HepG2 (cell line): ENCODE data around the gene SLC35F3. TPM values are rescaled to one million over a fixed set of nuclear protein-coding genes. Genes with fewer than 3 reads are reported as not detected.

ENCODE experiments used
- ATAC-seq: fragments of 200-7000 bp; cut with Tn5 transposase; 3 replicates; pipeline ENCODE4 v1.9.1; 2020; ENCODE audit warnings: mild to moderate bottlenecking, moderate library complexity
- BruUV-seq: library from RNA; stranded (reverse); fragments of 400-500 nt; replicated peaks from 2 replicates; lab custom pipeline; 2021; lab: Mats Ljungman, UMichigan
- CTCF ChIA-PET: fragments of 300-600 bp; formaldehyde crosslinking; extraction: SDS; loops from one replicate; lab custom pipeline; 2021; ENCODE audit warnings: low total read pairs, inconsistent platforms, low intra/inter-chr PET ratio; lab: Yijun Ruan, JAX
- POLR2A ChIA-PET: fragments of 350-600 bp; sonication (Branson Sonifier 250); formaldehyde crosslinking; loops from one replicate; lab custom pipeline; 2020; ENCODE audit warnings: antibody characterized with exemption, inconsistent platforms; lab: Yijun Ruan, JAX
- DNase-seq: peaks from one replicate; pipeline ENCODE4 v3.0.0-alpha.2; 2015; ENCODE audit warnings: low spot score
- FAIRE-seq: peaks from 3 replicates; lab custom pipeline; 2011; peaks lifted over from hg19 to GRCh38; lab: Jason Lieb, UNC
- H2AFZ ChIP-seq: one replicate; pipeline ENCODE4 v1.6.1; 2011; ENCODE audit warnings: low read length, inconsistent platforms
- H3K27ac ChIP-seq: fragments of 300-600 bp; 3 replicates; pipeline ENCODE4 v1.8.0; 2011; ENCODE audit warnings: mixed run types, mild to moderate bottlenecking, mixed read lengths, low read length, inconsistent platforms; ENCODE audit not compliant: insufficient read depth; ENCODE audit errors: extremely low read length
- H3K27me3 ChIP-seq, 2 experiments: fragments of 200-600 bp in 1 of 2; 2 replicates in 1 of 2; 3 replicates in 1 of 2; pipeline versions ENCODE4 v1.6.0 to v1.8.0; 2011; ENCODE audit warnings: low read length in 2 of 2, mild to moderate bottlenecking in 2 of 2, moderate library complexity in 2 of 2, inconsistent platforms in 1 of 2; ENCODE audit not compliant: insufficient read depth in 2 of 2, control insufficient read depth in 1 of 2
- H3K36me3 ChIP-seq, 2 experiments: fragments of 200-600 bp in 1 of 2; replicated peaks in 1 of 2; 2 replicates in 1 of 2; 3 replicates in 1 of 2; pipeline versions ENCODE4 v1.5.1 to v1.8.0; 2011; ENCODE audit warnings: low read length in 2 of 2, inconsistent platforms in 1 of 2; ENCODE audit not compliant: insufficient read depth in 2 of 2, control insufficient read depth in 1 of 2
- H3K4me1 ChIP-seq: 2 replicates; pipeline ENCODE4 v1.5.1; 2012; ENCODE audit warnings: low read length, inconsistent platforms; ENCODE audit not compliant: insufficient read depth
- H3K4me2 ChIP-seq: 2 replicates; pipeline ENCODE4 v1.6.0; 2011; ENCODE audit warnings: low read depth, low read length, inconsistent platforms
- H3K4me3 ChIP-seq, 3 experiments: fragments of 200-600 bp in 1 of 3; sonication (generic), shearing (Covaris generic) in 1 of 3; replicated peaks in 1 of 3; 2 replicates each; pipeline ENCODE4 v1.5.1; 2011 to 2016; ENCODE audit warnings: low read length in 3 of 3, inconsistent platforms in 2 of 3, low read depth in 2 of 3, mild to moderate bottlenecking in 2 of 3, control low read depth in 1 of 3, mixed read lengths in 1 of 3; ENCODE audit not compliant: insufficient read depth in 1 of 3
- H3K79me2 ChIP-seq: one replicate; pipeline ENCODE4 v1.6.1; 2011; ENCODE audit warnings: low read length, inconsistent platforms; ENCODE audit not compliant: insufficient read depth
- H3K9ac ChIP-seq: 2 replicates; pipeline ENCODE4 v1.6.0; 2011; ENCODE audit warnings: mild to moderate bottlenecking, low read depth, low read length, inconsistent platforms; ENCODE audit not compliant: insufficient read depth
- H3K9me3 ChIP-seq: 2 replicates; pipeline ENCODE4 v1.5.1; 2012; ENCODE audit warnings: mild to moderate bottlenecking, low read length
- H4K20me1 ChIP-seq: 2 replicates; pipeline ENCODE4 v1.6.0; 2011; ENCODE audit warnings: inconsistent platforms, mild to moderate bottlenecking, low read length, moderate library complexity; ENCODE audit not compliant: insufficient read depth
- KDM5B ChIP-seq: sonication (generic); formaldehyde crosslinking; IDR thresholded peaks from 2 replicates; pipeline ENCODE4 v1.4.0; 2020; ENCODE audit warnings: missing genetic modification reagents, mild to moderate bottlenecking, borderline replicate concordance
- PLRG1 ChIP-seq: fragments of 450-650 bp; conservative IDR thresholded peaks from 2 replicates; pipeline ENCODE4 v1.6.1; 2016
- SP2 ChIP-seq: sonication (generic); formaldehyde crosslinking; IDR thresholded peaks from 2 replicates; pipeline ENCODE4 v1.5.1; 2020; ENCODE audit warnings: mild to moderate bottlenecking, missing genetic modification reagents
- TAF15 ChIP-seq: fragments of 200-400 bp; formaldehyde crosslinking; IDR thresholded peaks from one replicate; pipeline ENCODE4 v1.6.1; 2018; ENCODE audit warnings: mild to moderate bottlenecking, low read depth, low read length; ENCODE audit not compliant: poor library complexity, severe bottlenecking
- ZNF256 ChIP-seq: sonication (generic); formaldehyde crosslinking; conservative IDR thresholded peaks from 2 replicates; pipeline ENCODE4 v1.4.0; 2020; ENCODE audit warnings: missing genetic modification reagents
- ZNF276 ChIP-seq: sonication (generic); formaldehyde crosslinking; IDR thresholded peaks from 2 replicates; pipeline ENCODE4 v1.4.0; 2020; ENCODE audit warnings: mild to moderate bottlenecking, low read depth, missing genetic modification reagents
- ZNF280D ChIP-seq: sonication (generic); formaldehyde crosslinking; IDR thresholded peaks from 2 replicates; pipeline ENCODE4 v1.5.1; 2020; ENCODE audit warnings: mild to moderate bottlenecking, missing genetic modification reagents
- ZNF775 ChIP-seq: sonication (generic); formaldehyde crosslinking; IDR thresholded peaks from 2 replicates; pipeline ENCODE4 v1.4.0; 2020; ENCODE audit warnings: missing genetic modification reagents, mild to moderate bottlenecking, moderate library complexity, borderline replicate concordance
- WGBS: methylation state at CpG from one replicate; pipeline ENCODE4 v1.1.6; 2017; ENCODE audit warnings: low lambda C conversion rate; 5-methylcytosine and 5-hydroxymethylcytosine counted together
- in situ Hi-C: cut with HindIII; loops from 2 replicates; pipeline ENCODE4 v1.10.0; 2017; ENCODE audit warnings: low pct_unique_long_range_greater_than_20kb; ENCODE audit not compliant: extremely low pct_ligation_motif_present
- intact Hi-C: fragments of 100-400 bp; cut with micrococcal nuclease; formaldehyde crosslinking; loops from one replicate; pipeline ENCODE4 v1.10.0; 2022; ENCODE audit not compliant: unreplicated experiment
- polyA plus RNA-seq, 8 experiments: library from polyadenylated mRNA; depleted of rRNA in 3 of 8; stranded (reverse) in 7 of 8; unstranded in 1 of 8; fragments of >200 nt; fragmentation: Illumina TruSeq in 4 of 8; extraction: Trizol in 4 of 8; gene quantifications; 2 replicates each; pipeline versions ENCODE4 v1.2.1 to v1.2.3, GENCODE V29; 2011 to 2016; ENCODE audit warnings: low read depth in 4 of 8, missing spikeins in 1 of 8, mixed read lengths in 1 of 8; ENCODE audit not compliant: insufficient read depth in 1 of 8
- total RNA-seq, 5 experiments: library from RNA; depleted of rRNA; stranded (reverse); fragments of >200 nt; fragmentation: Illumina TruSeq; extraction: Trizol; gene quantifications; 2 replicates each; pipeline ENCODE4 v1.2.3, GENCODE V29; 2016; ENCODE audit warnings: low read depth in 1 of 5

The SLC35F3 gene
- total and polyA plus RNA-seq, 2 of the 13 experiments (the other 11 are each of a cell fraction or from before 2014, with no cell fraction given), result not detected

- no peak for TF ChIP-seq ZNF775 (CRISPR knock-in tag)
These were observed 391.1 kb downstream of the SLC35F3 start (continued) for GRCh38 chr1:234295626-234296025.

- FAIRE-seq, result no peak
- in situ Hi-C loops, result no loop called here
- BruUV-seq, result no TSS peak
- H3K36me3 ChIP-seq, result no peaks in the 10 kb centered on the region
- ChIA-PET POLR2A (no interaction called here), CTCF (no interaction called here)
- 16% methylated on average over 4 of the region's 4 CpGs for WGBS
- no peak overlapping the region for H3K9ac ChIP-seq
- TF ChIP-seq ZNF276 (CRISPR knock-in tag) (no peak), KDM5B (CRISPR knock-in tag) (no peak), TAF15 (no peak), PLRG1 (no peak), SP2 (CRISPR knock-in tag) (no peak), ZNF280D (CRISPR knock-in tag) (no peak), ZNF256 (CRISPR knock-in tag) (no peak)
- H3K27me3 ChIP-seq, result peaks cover 2 to 33% of the 10 kb centered on the region in 2 experiments; a peak in 3 of 5 replicates
- DNase-seq, result no peak
- ATAC-seq, result no peak
- H2AFZ ChIP-seq, result no peak overlapping the region
- H3K4me2 ChIP-seq, result no peak overlapping the region
- no peaks in the 10 kb centered on the region for H3K79me2 ChIP-seq
- no peaks in the 10 kb centered on the region for H3K4me1 ChIP-seq
- H3K9me3 ChIP-seq, result no peaks in the 10 kb centered on the region
- no peak overlapping the region for H3K27ac ChIP-seq
- no peak overlapping the region for H3K4me3 ChIP-seq
- intact Hi-C loops, result no loop called here
- H4K20me1 ChIP-seq, result no peaks in the 10 kb centered on the region
These were observed 392.0 kb downstream of the SLC35F3 start for GRCh38 chr1:234296496-234296895.
